AG04450 (cell line): ENCODE results near the gene PAX8. TPM values are rescaled to one million over a fixed set of nuclear protein-coding genes. Genes with fewer than 3 reads are reported as not detected.

ENCODE experiments used
- CTCF ChIA-PET: fragments of 300-600, 350-600 bp; formaldehyde crosslinking; extraction: SDS; loops from one replicate; lab custom pipeline; 2022; ENCODE audit warnings: antibody characterized with exemption, inconsistent platforms; lab: Charles Lee
- POLR2A ChIA-PET: fragments of 350-600 bp; formaldehyde crosslinking; extraction: SDS; loops from one replicate; lab custom pipeline; 2021; ENCODE audit warnings: antibody characterized with exemption, inconsistent platforms; lab: Yijun Ruan, JAX
- DNase-seq: peaks from one replicate; pipeline ENCODE4 v3.0.0-alpha.2; 2011; ENCODE audit warnings: low read depth, low spot score
- H3K27ac ChIP-seq: one replicate; pipeline ENCODE4 v1.5.1; 2012; ENCODE audit warnings: low read depth, low read length, control low read depth
- H3K27me3 ChIP-seq: one replicate; pipeline ENCODE4 v1.6.0; 2012; ENCODE audit warnings: low read length; ENCODE audit not compliant: control insufficient read depth, insufficient read depth
- H3K4me3 ChIP-seq: 2 replicates; pipeline ENCODE4 v1.5.1; 2011; ENCODE audit warnings: mild to moderate bottlenecking, low read depth, low read length, control low read depth
- H3K9me3 ChIP-seq: 2 replicates; pipeline ENCODE4 v1.5.1; 2012; ENCODE audit warnings: low read length; ENCODE audit not compliant: control insufficient read depth, insufficient read depth
- polyA plus RNA-seq: library from polyadenylated mRNA; depleted of rRNA; stranded (reverse); fragments of >200 nt; gene quantifications from 2 replicates; pipeline ENCODE4 v1.2.3, GENCODE V29; 2011
- TF ChIP-seq, protein P1 (sequence below): IDR thresholded peaks from 2 replicates; pipeline ENCODE4 v1.5.1; 2011; ENCODE audit warnings: low read depth, low read length, control low read depth, inconsistent platforms

The PAX8 gene
- polyA plus RNA-seq, 1 experiment, result 1.2 TPM

DNA sequence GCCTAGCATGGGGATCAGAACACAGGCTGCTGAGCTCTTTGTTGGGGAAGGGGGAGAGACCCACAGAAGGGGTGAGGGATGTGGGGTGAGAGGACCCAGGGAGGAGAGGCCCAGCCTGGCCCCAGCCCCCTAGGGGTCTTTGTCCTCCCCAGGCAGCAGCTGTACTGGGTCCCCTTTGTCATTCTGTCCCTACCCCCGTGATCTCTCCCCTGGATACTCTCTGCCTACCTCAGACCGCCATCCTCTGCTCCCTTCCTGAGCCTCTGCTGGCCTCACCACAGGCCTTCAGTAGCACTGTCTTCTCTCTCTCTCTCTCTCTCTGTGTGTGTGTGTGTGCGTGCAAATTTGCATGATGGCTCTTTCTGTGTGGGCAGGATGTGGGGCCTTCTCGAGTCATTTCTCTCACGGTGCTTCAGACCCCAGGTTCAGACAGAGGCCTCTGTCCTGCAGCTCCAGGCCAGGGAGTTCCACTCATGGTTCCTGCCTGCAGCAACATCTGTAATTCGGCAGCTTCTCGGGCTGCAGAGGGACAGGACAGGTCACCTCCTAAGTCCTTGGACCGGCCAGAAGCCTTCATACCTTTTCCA, 103.6 kb downstream of the PAX8 start:
- CTCF ChIA-PET, result interaction anchor here (0.6 to 1.4 kb wide), 5 partner anchors 18 to 39 kb away, joined by 3 to 7 read pairs (median 3); no protein-coding TSS in a partner anchor
- POLR2A ChIA-PET, result no interaction called here

DNA sequence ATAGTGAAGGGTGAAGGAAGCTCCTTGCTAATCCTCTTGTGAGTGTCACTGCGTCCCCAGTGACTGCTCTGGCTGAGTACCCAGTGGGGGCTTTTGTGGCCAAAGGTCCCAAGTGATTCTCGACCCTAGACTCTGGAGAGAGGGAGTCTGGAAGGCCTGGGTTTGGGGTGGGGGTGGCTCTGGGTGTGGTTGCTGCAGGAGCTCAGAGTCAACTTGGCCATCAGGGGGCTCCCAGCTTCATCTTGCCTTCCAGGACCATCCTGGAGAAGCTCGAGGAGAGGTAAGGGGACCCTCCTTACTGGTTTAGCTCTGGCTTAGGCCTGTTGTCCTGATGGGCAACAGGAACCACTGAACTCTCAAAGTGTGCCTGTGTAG, 104.4 kb downstream of the PAX8 start:
- DNase-seq, result no peak
- no peaks in the 10 kb centered on the region for H3K9me3 ChIP-seq
- no peak overlapping the region for H3K27ac ChIP-seq
- TF ChIP-seq, protein P1, sequence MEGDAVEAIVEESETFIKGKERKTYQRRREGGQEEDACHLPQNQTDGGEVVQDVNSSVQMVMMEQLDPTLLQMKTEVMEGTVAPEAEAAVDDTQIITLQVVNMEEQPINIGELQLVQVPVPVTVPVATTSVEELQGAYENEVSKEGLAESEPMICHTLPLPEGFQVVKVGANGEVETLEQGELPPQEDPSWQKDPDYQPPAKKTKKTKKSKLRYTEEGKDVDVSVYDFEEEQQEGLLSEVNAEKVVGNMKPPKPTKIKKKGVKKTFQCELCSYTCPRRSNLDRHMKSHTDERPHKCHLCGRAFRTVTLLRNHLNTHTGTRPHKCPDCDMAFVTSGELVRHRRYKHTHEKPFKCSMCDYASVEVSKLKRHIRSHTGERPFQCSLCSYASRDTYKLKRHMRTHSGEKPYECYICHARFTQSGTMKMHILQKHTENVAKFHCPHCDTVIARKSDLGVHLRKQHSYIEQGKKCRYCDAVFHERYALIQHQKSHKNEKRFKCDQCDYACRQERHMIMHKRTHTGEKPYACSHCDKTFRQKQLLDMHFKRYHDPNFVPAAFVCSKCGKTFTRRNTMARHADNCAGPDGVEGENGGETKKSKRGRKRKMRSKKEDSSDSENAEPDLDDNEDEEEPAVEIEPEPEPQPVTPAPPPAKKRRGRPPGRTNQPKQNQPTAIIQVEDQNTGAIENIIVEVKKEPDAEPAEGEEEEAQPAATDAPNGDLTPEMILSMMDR, result no peak
- CTCF ChIA-PET, result interaction anchor here (0.6 to 1.3 kb wide), 3 partner anchors 24 to 36 kb away, joined by 3 read pairs; no protein-coding TSS in a partner anchor
- H3K4me3 ChIP-seq, result no peak overlapping the region
- peaks cover 18% of the 10 kb centered on the region for H3K27me3 ChIP-seq
- POLR2A ChIA-PET, result no interaction called here

More for the DNA sequence above, 103.6 kb downstream of the PAX8 start:
- no peak for DNase-seq
- Histone ChIP-seq H3K9me3 (no peaks in the 10 kb centered on the region), H3K27me3 (peaks cover 23% of the 10 kb centered on the region), H3K27ac (no peak overlapping the region), H3K4me3 (no peak overlapping the region)
- TF ChIP-seq, protein P1, result no peak

DNA sequence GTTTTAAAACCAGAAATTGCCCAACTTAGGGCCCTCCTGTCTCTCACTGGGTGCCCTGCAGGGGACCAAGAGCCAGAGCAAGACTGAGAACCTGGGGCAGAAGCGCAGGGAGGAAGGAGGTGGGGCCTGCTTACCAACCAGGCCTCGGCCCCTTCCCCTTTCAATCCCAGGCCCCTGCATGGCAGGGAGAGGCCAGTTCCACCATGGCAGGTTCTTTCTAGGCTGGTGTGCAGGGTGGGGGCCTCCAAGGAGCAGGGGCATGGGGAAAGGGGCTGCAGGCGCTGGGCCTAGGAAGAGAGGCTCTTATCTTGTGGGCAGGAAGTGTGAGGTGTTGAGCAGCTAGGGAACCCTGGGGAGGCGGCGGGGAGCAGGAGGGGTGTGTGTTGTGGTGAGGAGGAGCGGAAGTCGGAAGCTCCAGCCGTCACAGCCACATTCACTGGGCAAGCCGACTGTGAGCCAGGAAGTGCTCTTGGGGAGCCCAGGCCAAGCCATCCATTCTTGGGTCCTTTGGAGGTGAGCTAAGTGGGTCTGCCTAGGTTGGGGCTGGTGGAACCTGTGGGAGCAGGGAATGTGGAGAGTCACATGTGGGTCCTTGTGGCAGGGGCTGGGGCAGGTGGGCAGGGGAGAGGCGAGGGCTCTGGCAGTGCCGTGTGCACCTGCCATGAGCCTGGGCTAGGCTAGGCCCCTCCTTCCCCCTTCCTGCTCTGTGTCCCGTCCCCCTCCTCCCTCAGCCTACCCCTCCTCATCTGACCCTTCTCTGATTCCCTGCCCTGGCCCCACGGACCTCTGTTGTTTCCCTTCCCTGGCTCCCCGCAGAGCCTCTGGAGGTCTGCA, 105.0 kb downstream of the PAX8 start, which contains the start of gene PSD4:
Gene PSD4, plus strand, starts transcription at position 430 of the 834 bp plus-strand sequence. CDS start 8,486 bp downstream, outside the sequence.
- ChIA-PET POLR2A (no interaction called here), CTCF (interaction anchor here (0.8 to 1.3 kb wide), 2 partner anchors 25 to 36 kb away, joined by 3 read pairs; no protein-coding TSS in a partner anchor)
- Histone ChIP-seq H3K4me3 (no peak within 1 kb of the TSS), H3K9me3 (no peaks in the 10 kb centered on the region), H3K27ac (no peak within 1 kb of the TSS), H3K27me3 (peaks cover 20% of the 10 kb centered on the region)
- TF ChIP-seq, protein P1, result no peak
- DNase-seq, result no peak

DNA sequence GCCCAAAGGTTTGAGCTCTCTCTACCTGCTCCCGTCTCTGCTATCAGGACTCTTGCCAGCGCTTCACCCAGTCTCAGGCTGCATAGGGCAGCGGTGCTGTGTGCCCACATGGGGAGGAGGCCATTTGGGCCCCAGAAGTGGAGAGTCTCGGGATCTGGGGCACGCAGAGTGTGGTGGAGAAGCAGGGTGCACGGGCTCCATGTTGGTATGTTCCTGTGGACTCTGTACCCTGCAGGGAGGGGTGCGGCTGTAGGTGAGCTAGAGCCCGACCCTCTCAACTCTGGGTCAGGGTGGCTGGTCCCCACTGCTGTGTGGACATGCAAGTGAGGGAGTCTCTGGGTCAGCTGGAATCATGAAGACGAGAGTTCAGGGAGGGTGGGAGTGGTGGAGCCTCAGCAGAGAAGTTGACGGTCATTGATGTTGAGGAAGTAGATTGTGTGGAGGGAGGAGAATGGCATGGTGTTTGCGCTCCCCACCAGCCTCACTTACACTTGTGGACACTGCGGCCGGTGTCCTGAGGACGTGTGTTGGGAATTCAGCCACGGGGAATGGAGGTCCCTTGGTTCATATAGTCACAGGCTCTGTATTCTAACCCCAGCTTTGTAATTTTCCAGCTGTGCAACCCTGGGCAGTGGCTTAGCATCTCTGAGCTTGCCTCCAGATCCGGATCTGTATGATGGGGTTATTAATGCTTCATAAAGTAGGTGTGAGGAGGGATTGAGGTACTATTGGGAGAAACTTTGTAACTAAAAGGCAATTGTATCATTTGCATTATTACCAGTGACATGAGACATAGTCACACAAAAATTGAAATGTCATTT, 105.8 kb downstream of the PAX8 start:
- ChIA-PET CTCF (interaction anchor here (1.5 kb wide), 1 partner anchor 217 kb away, joined by 5 read pairs; no protein-coding TSS in a partner anchor), POLR2A (no interaction called here)
- DNase-seq, result no peak
- Histone ChIP-seq H3K4me3 (no peak overlapping the region), H3K9me3 (no peaks in the 10 kb centered on the region), H3K27me3 (peaks cover 19% of the 10 kb centered on the region), H3K27ac (no peak overlapping the region)
- TF ChIP-seq, protein P1, result no peak
